SK-N-MC (cell line): ENCODE measurements around the gene OLFML3.
"Not testable (repeated sequence)": the region's sequence is repeated elsewhere in the genome, so short reads cannot be mapped to it uniquely, and the experiment has no call there.

Source experiments
- DNase-seq: peaks from one replicate; pipeline ENCODE4 v3.0.0-alpha.2; 2011; ENCODE audit warnings: low read depth, low spot score
- H3K27ac ChIP-seq: fragments of 200-600 bp; sonication (generic); 2 replicates; pipeline ENCODE4 v1.5.1; 2016; ENCODE audit warnings: mixed run types
- H3K36me3 ChIP-seq: fragments of 200-600 bp; sonication (generic); 2 replicates; pipeline ENCODE4 v1.6.1; 2017; ENCODE audit warnings: antibody characterized with exemption, low read length, mixed read lengths; ENCODE audit not compliant: insufficient read depth
- H3K4me3 ChIP-seq: fragments of 200-600 bp; sonication (generic); 2 replicates; pipeline ENCODE4 v1.5.1; 2016
- H3K9ac ChIP-seq: fragments of 200-600 bp; sonication (generic); 2 replicates; pipeline ENCODE4 v1.8.0; 2017; ENCODE audit warnings: mixed run types, mixed read lengths; ENCODE audit not compliant: insufficient read length
- H3K9me3 ChIP-seq: fragments of 200-600 bp; sonication (generic); 2 replicates; pipeline ENCODE4 v1.6.1; 2017; ENCODE audit warnings: low read depth, mild to moderate bottlenecking, antibody characterized with exemption, low read length, moderate library complexity, mixed read lengths
- EZH2 ChIP-seq: fragments of 200-600 bp; sonication (generic); IDR thresholded peaks from one replicate; pipeline ENCODE4 v1.6.1; 2017; ENCODE audit warnings: antibody characterized with exemption
- FOXP2 ChIP-seq: optimal IDR thresholded peaks from 2 replicates; pipeline ENCODE3; 2011; ENCODE audit warnings: mild to moderate bottlenecking, moderate library complexity; ENCODE audit not compliant: insufficient read depth; ENCODE audit errors: extremely low read length, control extremely low read depth
- POLR2AphosphoS5 ChIP-seq: IDR thresholded peaks from 2 replicates; pipeline ENCODE4 v1.6.1; 2012; ENCODE audit warnings: mild to moderate bottlenecking, low read depth, low read length, borderline replicate concordance

OLFML3 gene

GRCh38 chr1:114002492-114003239 lies 23.4 kb downstream of the OLFML3 start:
- Histone ChIP-seq H3K36me3 (no peaks in the 10 kb centered on the region), H3K9me3 (no peaks in the 10 kb centered on the region; the same call in 1 of the 2 replicates), H3K4me3 (no peak overlapping the region), H3K9ac (no peak overlapping the region), H3K27ac (no peak overlapping the region)
- TF ChIP-seq FOXP2 (no peak), POLR2AphosphoS5 (no peak), EZH2 (no peak)
- no peak for DNase-seq

- Histone ChIP-seq H3K4me3 (no peak overlapping the region), H3K9me3 (no peaks in the 10 kb centered on the region; the same call in 1 of the 2 replicates), H3K9ac (no peak overlapping the region), H3K27ac (no peak overlapping the region), H3K36me3 (no peaks in the 10 kb centered on the region)
- no peak for TF ChIP-seq FOXP2
- TF ChIP-seq EZH2 = no peak
- no peak for TF ChIP-seq POLR2AphosphoS5
- DNase-seq = no peak
Observed at GRCh38 chr1:114003431-114003830, 24.2 kb downstream of the OLFML3 start.

- H3K36me3 ChIP-seq, H3K27ac ChIP-seq, H3K9me3 ChIP-seq, H3K4me3 ChIP-seq, DNase-seq, H3K9ac ChIP-seq: not testable (repeated sequence)
Observed at GRCh38 chr1:114006825-114007224, 27.6 kb downstream of the OLFML3 start.

GRCh38 chr1:114008480-114008941 lies 29.2 kb downstream of the OLFML3 start:
- Histone ChIP-seq H3K27ac (no peak overlapping the region), H3K36me3 (no peaks in the 10 kb centered on the region), H3K4me3 (no peak overlapping the region), H3K9me3 (no peaks in the 10 kb centered on the region; the same call in 1 of the 2 replicates), H3K9ac (no peak overlapping the region)
- no peak for TF ChIP-seq FOXP2
- no peak for TF ChIP-seq POLR2AphosphoS5
- TF ChIP-seq EZH2 = no peak
- DNase-seq = no peak

GRCh38 chr1:114008993-114009392 lies 29.7 kb downstream of the OLFML3 start:
- TF ChIP-seq FOXP2 = no peak
- no peak for TF ChIP-seq EZH2
- no peak for TF ChIP-seq POLR2AphosphoS5
- Histone ChIP-seq H3K9me3 (no peaks in the 10 kb centered on the region; the same call in 1 of the 2 replicates), H3K4me3 (no peak overlapping the region), H3K9ac (no peak overlapping the region), H3K36me3 (no peaks in the 10 kb centered on the region), H3K27ac (no peak overlapping the region)
- DNase-seq = no peak

- TF ChIP-seq POLR2AphosphoS5 = no peak
- TF ChIP-seq EZH2 = no peak
- TF ChIP-seq FOXP2 = no peak
Observed at GRCh38 chr1:114009393-114009792, 30.1 kb downstream of the OLFML3 start.

GRCh38 chr1:114010433-114011184 lies 31.3 kb downstream of the OLFML3 start:
- Histone ChIP-seq H3K9ac (no peak overlapping the region), H3K9me3 (no peaks in the 10 kb centered on the region), H3K4me3 (no peak overlapping the region), H3K27ac (no peak overlapping the region), H3K36me3 (no peaks in the 10 kb centered on the region)
- DNase-seq = no peak
- TF ChIP-seq FOXP2 (no peak), POLR2AphosphoS5 (no peak), EZH2 (no peak)

More at GRCh38 chr1:114009393-114009792, 30.1 kb downstream of the OLFML3 start:
- Histone ChIP-seq H3K4me3 (no peak overlapping the region), H3K36me3 (no peaks in the 10 kb centered on the region), H3K27ac (no peak overlapping the region), H3K9ac (no peak overlapping the region), H3K9me3 (no peaks in the 10 kb centered on the region; the same call in 1 of the 2 replicates)
- no peak for DNase-seq

GRCh38 chr1:114011796-114012195 lies 32.5 kb downstream of the OLFML3 start:
- no peak for DNase-seq
- no peak overlapping the region for H3K4me3 ChIP-seq
- TF ChIP-seq EZH2 = no peak
- TF ChIP-seq FOXP2 = no peak
- TF ChIP-seq POLR2AphosphoS5 = no peak
- no peak overlapping the region for H3K27ac ChIP-seq
- no peaks in the 10 kb centered on the region for H3K36me3 ChIP-seq
- no peaks in the 10 kb centered on the region for H3K9me3 ChIP-seq
- no peak overlapping the region for H3K9ac ChIP-seq
